Activated T-helper 1 cell treated with anti-CD3 and anti-CD28 coated beads, Interleukin-12 subunit alpha, Interleukin-12 subunit beta, Interleukin-2, Interleukin-4 antibody, amounts not matched to agents 30 ng/mL and 10 ng/mL and 1 ng/mL, durations not matched to agents 14 hours and 24 hours and 36 hours (primary cell): ENCODE measurements around the gene CASZ1. TPM values are rescaled to one million over a fixed set of nuclear protein-coding genes. Genes with fewer than 3 reads are reported as not detected.

Experiments
- DNase-seq: peaks from one replicate; pipeline ENCODE4 v3.0.0; 2021; ENCODE audit warnings: low spot score
- H3K27ac Mint-ChIP-seq: one replicate; pipeline ENCODE4 v1.8.0; 2021; ENCODE audit warnings: mild to moderate bottlenecking, mixed read lengths
- H3K27me3 Mint-ChIP-seq: one replicate; pipeline ENCODE4 v1.8.0; 2022; ENCODE audit warnings: mild to moderate bottlenecking, moderate library complexity, mixed read lengths; ENCODE audit not compliant: insufficient read depth
- H3K36me3 Mint-ChIP-seq: one replicate; pipeline ENCODE4 v1.8.0; 2021; ENCODE audit warnings: low read depth, mixed read lengths
- H3K4me1 Mint-ChIP-seq: one replicate; pipeline ENCODE4 v1.8.0; 2021; ENCODE audit warnings: low read depth, mixed read lengths
- H3K4me3 Mint-ChIP-seq: one replicate; pipeline ENCODE4 v1.8.0; 2021; ENCODE audit warnings: mild to moderate bottlenecking, moderate library complexity, mixed read lengths
- H3K9me3 Mint-ChIP-seq: one replicate; pipeline ENCODE4 v1.8.0; 2021; ENCODE audit warnings: mixed read lengths
- intact Hi-C: fragments of 100-400 bp; cut with micrococcal nuclease; formaldehyde crosslinking; loops from one replicate; pipeline ENCODE4 v1.15.1; 2024
- total RNA-seq: library from RNA; stranded (reverse); gene quantifications from 2 replicates; pipeline ENCODE4 v1.2.3, GENCODE V29; 2022

The CASZ1 gene
- total RNA-seq, 1 donor from 2014 or later = 11.7 TPM

- no peak for DNase-seq
- H3K9me3 Mint-ChIP-seq = no peaks in the 10 kb centered on the region
- peaks cover 10% of the 10 kb centered on the region for H3K27me3 Mint-ChIP-seq
- peaks cover 18% of the 10 kb centered on the region for H3K4me1 Mint-ChIP-seq
- intact Hi-C loops = loop anchor here (5.0 kb wide), 3 partner anchors 106 to 271 kb away; partner anchors contain the start of gene CASZ1
- no peak overlapping the region for H3K4me3 Mint-ChIP-seq
- no peaks in the 10 kb centered on the region for H3K36me3 Mint-ChIP-seq
- H3K27ac Mint-ChIP-seq = no peak overlapping the region
Observed at GRCh38 chr1:10691075-10691739, 105.2 kb downstream of the CASZ1 start.

GRCh38 chr1:10690484-10690883, 106.0 kb downstream of the CASZ1 start:
- Mint-ChIP-seq H3K27me3 (peaks cover 6% of the 10 kb centered on the region), H3K9me3 (no peaks in the 10 kb centered on the region), H3K4me1 (peaks cover 18% of the 10 kb centered on the region), H3K27ac (no peak overlapping the region), H3K4me3 (no peak overlapping the region), H3K36me3 (no peaks in the 10 kb centered on the region)
- DNase-seq = no peak
- intact Hi-C loops = loop anchor here (5.0 kb wide), 3 partner anchors 107 to 272 kb away; partner anchors contain the start of gene CASZ1

GRCh38 chr1:10688409-10688786, 108.0 kb downstream of the CASZ1 start:
- Mint-ChIP-seq H3K4me1 (peaks cover 16% of the 10 kb centered on the region), H3K36me3 (no peaks in the 10 kb centered on the region), H3K27ac (no peak overlapping the region), H3K27me3 (peaks cover 3% of the 10 kb centered on the region), H3K4me3 (no peak overlapping the region), H3K9me3 (no peaks in the 10 kb centered on the region)
- no peak for DNase-seq
- intact Hi-C loops = no loop called here

- Mint-ChIP-seq H3K27me3 (peaks cover 3% of the 10 kb centered on the region), H3K4me1 (peaks cover 11% of the 10 kb centered on the region), H3K27ac (no peak overlapping the region), H3K9me3 (no peaks in the 10 kb centered on the region), H3K36me3 (no peaks in the 10 kb centered on the region), H3K4me3 (no peak overlapping the region)
- intact Hi-C loops = no loop called here
- DNase-seq = no peak
Observed at GRCh38 chr1:10687782-10688408, 108.6 kb downstream of the CASZ1 start.

- Mint-ChIP-seq H3K4me1 (peaks cover 5% of the 10 kb centered on the region), H3K9me3 (no peaks in the 10 kb centered on the region), H3K27ac (no peak overlapping the region), H3K27me3 (peaks cover 3% of the 10 kb centered on the region), H3K36me3 (no peaks in the 10 kb centered on the region), H3K4me3 (no peak overlapping the region)
- no peak for DNase-seq
- intact Hi-C loops = no loop called here
Observed at GRCh38 chr1:10687251-10687651, 109.2 kb downstream of the CASZ1 start.

GRCh38 chr1:10686404-10687040, 109.9 kb downstream of the CASZ1 start:
- Mint-ChIP-seq H3K4me1 (peaks cover 4% of the 10 kb centered on the region), H3K27ac (no peak overlapping the region), H3K4me3 (no peak overlapping the region), H3K36me3 (no peaks in the 10 kb centered on the region), H3K9me3 (no peaks in the 10 kb centered on the region), H3K27me3 (peaks cover 3% of the 10 kb centered on the region)
- intact Hi-C loops = no loop called here
- DNase-seq = no peak

GRCh38 chr1:10685808-10686403, 110.5 kb downstream of the CASZ1 start:
- intact Hi-C loops = no loop called here
- no peaks in the 10 kb centered on the region for H3K9me3 Mint-ChIP-seq
- H3K4me3 Mint-ChIP-seq = no peak overlapping the region
- no peaks in the 10 kb centered on the region for H3K36me3 Mint-ChIP-seq
- no peak for DNase-seq
- H3K4me1 Mint-ChIP-seq = peaks cover 4% of the 10 kb centered on the region
- no peak overlapping the region for H3K27ac Mint-ChIP-seq
- H3K27me3 Mint-ChIP-seq = peaks cover 4% of the 10 kb centered on the region

- Mint-ChIP-seq H3K27me3 (peaks cover 4% of the 10 kb centered on the region), H3K4me3 (no peak overlapping the region), H3K36me3 (no peaks in the 10 kb centered on the region), H3K27ac (no peak overlapping the region), H3K9me3 (no peaks in the 10 kb centered on the region), H3K4me1 (peaks cover 4% of the 10 kb centered on the region)
- DNase-seq = no peak
- intact Hi-C loops = no loop called here
Observed at GRCh38 chr1:10685196-10685807, 111.1 kb downstream of the CASZ1 start.

- Mint-ChIP-seq H3K36me3 (no peaks in the 10 kb centered on the region), H3K27ac (no peak overlapping the region), H3K27me3 (peaks cover 4% of the 10 kb centered on the region), H3K9me3 (no peaks in the 10 kb centered on the region), H3K4me1 (no peaks in the 10 kb centered on the region), H3K4me3 (no peak overlapping the region)
- intact Hi-C loops = no loop called here
- DNase-seq = no peak
Observed at GRCh38 chr1:10684221-10684620, 112.2 kb downstream of the CASZ1 start.

- DNase-seq = no peak
- Mint-ChIP-seq H3K27me3 (peaks cover 4% of the 10 kb centered on the region), H3K9me3 (no peaks in the 10 kb centered on the region), H3K4me3 (no peak overlapping the region), H3K36me3 (no peaks in the 10 kb centered on the region), H3K27ac (no peak overlapping the region), H3K4me1 (no peaks in the 10 kb centered on the region)
- intact Hi-C loops = no loop called here
Observed at GRCh38 chr1:10682449-10683309, 113.8 kb downstream of the CASZ1 start.

- Mint-ChIP-seq H3K36me3 (no peaks in the 10 kb centered on the region), H3K9me3 (no peaks in the 10 kb centered on the region), H3K4me3 (no peak overlapping the region), H3K27ac (no peak overlapping the region), H3K27me3 (peaks cover 4% of the 10 kb centered on the region), H3K4me1 (no peaks in the 10 kb centered on the region)
- DNase-seq = no peak
- intact Hi-C loops = no loop called here
Observed at GRCh38 chr1:10682108-10682445, 114.4 kb downstream of the CASZ1 start.
